T-helper 17 cell (primary cell): ENCODE measurements around the gene TTI1. TPM values are rescaled to one million over a fixed set of nuclear protein-coding genes. Genes with fewer than 3 reads are reported as not detected.

Source experiments
- ATAC-seq: fragments of 150-1000 bp; cut with Tn5 transposase; 2 replicates; pipeline ENCODE4 v1.10.0; 2021; ENCODE audit warnings: mild to moderate bottlenecking, moderate library complexity
- DNase-seq, 3 donors: peaks; one replicate each; pipeline versions ENCODE4 v3.0.0 to v3.0.0-alpha.2; 2020 to 2021
- H3K9me3 ChIP-seq: one replicate; pipeline ENCODE4 v1.7.0; 2013; ENCODE audit warnings: low read length, mild to moderate bottlenecking; ENCODE audit not compliant: control insufficient read depth, poor library complexity, severe bottlenecking
- H3K27ac Mint-ChIP-seq: one replicate; pipeline ENCODE4 v1.8.0; 2022; ENCODE audit warnings: mild to moderate bottlenecking, moderate library complexity, mixed read lengths
- H3K27me3 Mint-ChIP-seq: one replicate; pipeline ENCODE4 v1.8.0; 2022; ENCODE audit warnings: mixed read lengths
- H3K36me3 Mint-ChIP-seq: one replicate; pipeline ENCODE4 v1.8.0; 2022; ENCODE audit warnings: low read depth, mixed read lengths
- H3K4me1 Mint-ChIP-seq: one replicate; pipeline ENCODE4 v1.8.0; 2022; ENCODE audit warnings: mild to moderate bottlenecking, mixed read lengths
- H3K4me3 Mint-ChIP-seq: one replicate; pipeline ENCODE4 v1.8.0; 2022; ENCODE audit warnings: mild to moderate bottlenecking, moderate library complexity, mixed read lengths
- total RNA-seq, 4 donors: library from RNA in 2 of 4; stranded (reverse) in 2 of 4; gene quantifications; one replicate each; pipeline ENCODE4 v1.2.3 and lab custom pipeline; 2022 to 2026

Gene TTI1
- total RNA-seq, 2 donors from 2014 or later: 15.5 to 16.0 TPM

- Mint-ChIP-seq H3K27me3 (peaks cover 43% of the 10 kb centered on the region), H3K27ac (no peak overlapping the region), H3K36me3 (peaks cover 8% of the 10 kb centered on the region), H3K4me3 (no peak overlapping the region), H3K4me1 (peaks cover 7% of the 10 kb centered on the region)
- no peak for ATAC-seq
- DNase-seq: no peak
- no peaks in the 10 kb centered on the region for H3K9me3 ChIP-seq
Observed at GRCh38 chr20:37936451-37936850, 96.8 kb downstream of the TTI1 start.

DNA sequence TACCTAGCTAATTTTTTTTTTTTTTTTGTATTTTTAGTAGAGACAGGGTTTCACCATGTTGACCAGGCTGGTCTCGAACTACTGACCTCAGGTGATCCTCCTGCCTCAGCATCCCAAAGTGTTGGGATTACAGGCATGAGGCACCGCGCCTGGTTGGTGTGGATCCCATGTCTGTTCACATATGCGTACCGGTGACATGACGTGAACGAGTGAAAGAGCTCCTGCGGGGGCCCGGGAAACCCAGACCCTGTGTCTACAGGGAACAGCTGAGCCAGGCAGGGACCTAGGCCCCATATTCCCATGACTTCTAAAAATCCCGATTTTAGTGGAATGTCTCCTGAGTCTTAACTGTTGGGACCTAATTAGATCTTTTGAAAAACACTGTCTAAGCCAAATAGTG lies 97.2 kb downstream of the TTI1 start:
- ATAC-seq: no peak
- peaks cover 7% of the 10 kb centered on the region for H3K4me1 Mint-ChIP-seq
- H3K27me3 Mint-ChIP-seq: peaks cover 43% of the 10 kb centered on the region
- H3K27ac Mint-ChIP-seq: no peak overlapping the region
- H3K36me3 Mint-ChIP-seq: peaks cover 6% of the 10 kb centered on the region
- DNase-seq: no peak
- H3K4me3 Mint-ChIP-seq: no peak overlapping the region
- H3K9me3 ChIP-seq: no peaks in the 10 kb centered on the region

DNA sequence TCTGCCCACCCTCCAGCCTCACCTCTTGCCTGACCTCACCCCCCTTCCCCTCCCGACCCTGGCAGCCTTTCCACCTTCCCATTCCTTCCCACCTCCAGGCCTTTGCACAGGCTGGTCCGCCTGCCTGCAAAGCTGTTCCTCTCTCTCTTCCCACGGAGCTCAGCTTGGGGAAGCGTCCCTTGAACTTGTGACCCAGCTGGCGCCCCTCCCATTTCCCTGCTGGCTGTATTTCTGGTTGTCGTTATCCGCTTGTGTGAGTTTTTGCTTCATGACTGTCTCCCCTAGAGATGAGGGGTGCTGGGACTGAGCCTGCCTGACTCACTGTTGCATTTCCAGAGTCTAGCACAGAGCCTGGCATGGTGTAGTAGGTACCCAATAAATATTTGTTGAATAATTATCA lies 97.8 kb downstream of the TTI1 start:
- Mint-ChIP-seq H3K27ac (no peak overlapping the region), H3K4me3 (no peak overlapping the region), H3K36me3 (peaks cover 5% of the 10 kb centered on the region), H3K27me3 (peaks cover 46% of the 10 kb centered on the region), H3K4me1 (peaks cover 7% of the 10 kb centered on the region)
- H3K9me3 ChIP-seq: no peaks in the 10 kb centered on the region
- ATAC-seq (no peak), DNase-seq (no peak)

DNA sequence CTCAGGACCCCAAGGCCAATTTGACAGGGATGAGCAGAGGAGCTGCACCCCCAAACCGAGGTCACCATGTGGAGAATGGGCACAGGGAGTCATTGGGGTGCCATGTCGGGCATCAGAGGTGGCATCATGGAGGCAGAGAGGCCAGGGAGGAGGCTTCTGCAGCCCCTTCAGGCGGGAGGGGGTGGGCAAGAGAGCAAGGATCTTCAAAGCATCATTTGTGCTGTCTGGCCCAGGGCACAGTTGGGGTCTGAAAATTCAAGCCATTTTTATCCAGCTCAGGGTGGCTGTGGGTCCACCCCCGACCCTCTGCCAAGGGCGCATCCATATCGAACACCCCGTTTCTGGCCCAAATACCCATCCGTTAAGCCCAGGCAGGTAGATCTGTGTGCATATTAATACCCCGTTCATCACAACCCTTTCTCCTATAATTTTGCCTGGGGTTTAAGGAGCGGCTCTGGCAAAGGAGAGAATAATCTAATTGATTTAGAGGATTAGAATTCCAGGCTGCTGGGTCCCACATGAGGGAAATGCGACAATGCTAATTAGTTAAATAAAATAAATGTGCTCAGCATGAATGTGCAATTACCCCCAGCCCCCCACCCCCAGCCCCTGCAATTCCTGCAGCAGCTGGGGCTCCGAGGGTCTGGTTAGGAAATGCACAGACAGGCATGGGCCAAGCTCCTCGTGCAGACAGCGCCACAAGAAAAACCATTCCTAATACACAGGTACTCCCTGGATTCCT lies 98.5 kb downstream of the TTI1 start:
- Mint-ChIP-seq H3K27ac (no peak overlapping the region), H3K4me3 (no peak overlapping the region), H3K27me3 (peaks cover 53% of the 10 kb centered on the region), H3K36me3 (peaks cover 5% of the 10 kb centered on the region), H3K4me1 (peaks cover 7% of the 10 kb centered on the region)
- no peaks in the 10 kb centered on the region for H3K9me3 ChIP-seq
- DNase-seq (no peak), ATAC-seq (no peak)

DNA sequence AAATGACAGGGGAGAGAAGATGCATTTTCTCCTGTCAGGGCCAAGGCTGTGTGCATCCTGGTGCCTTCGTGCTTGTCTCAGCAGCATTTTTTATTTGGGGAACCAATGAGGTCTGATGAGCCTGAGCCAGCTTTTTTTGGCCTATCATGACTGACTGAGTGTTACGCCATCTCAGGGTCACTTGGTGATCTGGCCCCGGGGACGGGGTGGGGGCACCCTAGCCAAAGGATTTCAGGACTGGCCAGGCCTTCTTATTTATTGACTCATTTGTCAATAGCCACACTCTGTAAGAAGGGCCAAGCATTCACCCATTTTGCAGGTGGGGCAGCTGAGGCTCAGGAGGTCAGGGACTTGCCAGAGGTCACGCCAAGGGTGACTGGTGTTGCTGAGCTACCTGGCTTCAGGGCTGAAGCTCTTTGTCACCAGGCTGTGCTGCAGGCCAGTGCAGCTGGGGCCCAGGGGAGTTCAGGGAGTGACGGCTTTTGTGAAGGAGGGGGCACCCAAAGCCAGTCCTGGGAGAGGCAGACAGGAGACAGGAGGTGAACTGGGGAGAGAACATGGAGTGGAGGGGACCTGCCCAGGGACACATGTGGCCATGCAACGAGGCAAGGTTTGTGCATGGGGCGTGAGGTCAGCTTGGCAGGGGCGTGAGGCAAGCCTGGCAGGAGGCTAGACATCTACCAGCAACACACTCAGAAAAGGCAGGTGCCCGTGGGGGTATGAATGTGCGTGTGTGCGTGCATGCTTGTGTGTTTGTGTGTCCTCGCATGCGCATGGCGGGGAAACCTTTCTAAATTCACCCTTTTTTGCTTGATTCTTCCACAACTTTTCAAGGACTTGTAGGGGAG lies 99.2 kb downstream of the TTI1 start:
- Mint-ChIP-seq H3K4me3 (no peak overlapping the region), H3K36me3 (peaks cover 9% of the 10 kb centered on the region), H3K27ac (no peak overlapping the region), H3K4me1 (peaks cover 9% of the 10 kb centered on the region), H3K27me3 (peaks cover 61% of the 10 kb centered on the region)
- ATAC-seq (no peak), DNase-seq (no peak)
- no peaks in the 10 kb centered on the region for H3K9me3 ChIP-seq

Other genes starting within 250 kb of the TTI1 start
- not detected for gene VSTM2L, start 130.3 kb downstream of the TTI1 start, total RNA-seq
- 10 to 100 TPM; 47.7 to 51.2 TPM for gene RPRD1B, start 290 bp upstream of the TTI1 start, total RNA-seq
- gene TGM2, start 131.8 kb upstream of the TTI1 start, total RNA-seq: under 1 TPM; 0.37 to 0.76 TPM
- not detected for gene KIAA1755, start 227.3 kb upstream of the TTI1 start, total RNA-seq